ENCODE data around the gene SVIL. TPM values are rescaled to one million over a fixed set of nuclear protein-coding genes. Genes with fewer than 3 reads are reported as not detected.
"Not testable (repeated sequence)": the region's sequence is repeated elsewhere in the genome, so short reads cannot be mapped to it uniquely, and the experiment has no call there.

Gene SVIL
- total RNA-seq, 1 experiment from 2014 or later, result 147 TPM

- H3K27me3 Mint-ChIP-seq (ENCODE audit: unreplicated experiment), result no peaks in the 10 kb centered on the region
- intact Hi-C loops (cut with micrococcal nuclease; ENCODE audit: unreplicated experiment), result no loop called here
- H3K9me3 Mint-ChIP-seq (ENCODE audit: low read depth, unreplicated experiment), result no peaks in the 10 kb centered on the region
- no TSS peak for BruUV-seq (replicated peaks)
- no peaks in the 10 kb centered on the region for H3K4me1 Mint-ChIP-seq (ENCODE audit: low read depth, unreplicated experiment)
- CTCF ChIA-PET, result no interaction called here
- DNase-seq, result no peak
- peaks cover 61% of the 10 kb centered on the region for H3K36me3 Mint-ChIP-seq (ENCODE audit: insufficient read depth, unreplicated experiment)
- no peak overlapping the region for H3K4me3 Mint-ChIP-seq (ENCODE audit: low read depth, unreplicated experiment)
- no peak for TF ChIP-seq CTCF (IDR thresholded peaks at IDR 0.05; ENCODE audit: unreplicated experiment)
- H3K27ac Mint-ChIP-seq (ENCODE audit: unreplicated experiment), result peak overlapping the region; percentile 56
Observed at GRCh38 chr10:29495366-29495765, 139.4 kb downstream of the SVIL start.

DNA sequence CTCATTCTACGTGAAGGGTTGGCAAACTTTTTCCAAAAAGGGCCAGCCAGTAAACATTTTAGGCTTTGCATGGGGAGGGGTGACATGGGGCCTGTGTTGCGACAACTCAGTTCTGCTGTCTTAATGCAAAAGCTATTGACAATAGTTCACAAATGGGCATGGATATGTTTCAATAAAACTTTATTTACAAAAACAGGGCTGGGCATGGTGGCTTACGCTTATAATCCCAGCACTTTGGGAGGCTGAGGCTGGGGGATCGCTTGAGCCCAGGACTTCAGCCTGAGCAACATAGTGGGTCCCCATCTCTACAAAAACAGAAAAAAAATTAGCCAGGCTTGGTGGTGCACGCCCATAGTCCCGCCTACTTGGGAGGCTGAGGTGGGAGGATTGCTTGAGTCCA lies 141.1 kb downstream of the SVIL start:
- H3K27ac Mint-ChIP-seq (ENCODE audit: unreplicated experiment), result no peak overlapping the region
- H3K27me3 Mint-ChIP-seq (ENCODE audit: unreplicated experiment), result no peaks in the 10 kb centered on the region
- no peak for TF ChIP-seq CTCF (IDR thresholded peaks at IDR 0.05; ENCODE audit: unreplicated experiment)
- peaks cover 72% of the 10 kb centered on the region for H3K36me3 Mint-ChIP-seq (ENCODE audit: insufficient read depth, unreplicated experiment)
- no peaks in the 10 kb centered on the region for H3K4me1 Mint-ChIP-seq (ENCODE audit: low read depth, unreplicated experiment)
- BruUV-seq (replicated peaks), result no TSS peak
- intact Hi-C loops (cut with micrococcal nuclease; ENCODE audit: unreplicated experiment), result no loop called here
- no peak for DNase-seq
- CTCF ChIA-PET, result interaction anchor here (0.7 kb wide), 1 partner anchor 254 kb away, joined by 3 read pairs; no protein-coding TSS in a partner anchor
- H3K9me3 Mint-ChIP-seq (ENCODE audit: low read depth, unreplicated experiment), result no peaks in the 10 kb centered on the region
- H3K4me3 Mint-ChIP-seq (ENCODE audit: low read depth, unreplicated experiment), result no peak overlapping the region

DNA sequence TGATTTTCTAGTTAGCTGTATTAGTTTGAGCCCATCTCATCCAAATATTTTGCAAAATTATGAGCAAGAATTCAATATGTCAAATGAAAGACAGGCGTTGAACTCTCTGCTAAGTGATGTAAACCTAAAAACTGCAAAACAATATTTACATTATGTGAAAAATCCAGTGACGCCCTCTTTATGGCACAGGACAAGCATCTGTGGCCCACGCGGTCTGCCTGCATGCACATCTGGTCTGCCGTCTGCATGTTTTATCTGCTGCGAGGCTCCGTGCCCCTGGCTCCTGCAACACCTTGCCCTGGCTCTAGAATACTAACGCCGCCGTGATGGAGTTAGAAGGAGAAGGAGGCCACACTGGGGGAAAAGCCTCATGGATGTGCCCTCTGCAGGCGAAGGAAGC lies 142.0 kb downstream of the SVIL start:
- no peak for TF ChIP-seq CTCF (IDR thresholded peaks at IDR 0.05; ENCODE audit: unreplicated experiment)

GRCh38 chr10:29491918-29492317 lies 142.9 kb downstream of the SVIL start:
- Mint-ChIP-seq H3K4me1 (ENCODE audit: low read depth, unreplicated experiment) (no peaks in the 10 kb centered on the region), H3K36me3 (ENCODE audit: insufficient read depth, unreplicated experiment) (peaks cover 79% of the 10 kb centered on the region), H3K4me3 (ENCODE audit: low read depth, unreplicated experiment) (no peak overlapping the region), H3K9me3 (ENCODE audit: low read depth, unreplicated experiment) (no peaks in the 10 kb centered on the region), H3K27me3 (ENCODE audit: unreplicated experiment) (no peaks in the 10 kb centered on the region), H3K27ac (ENCODE audit: unreplicated experiment) (no peak overlapping the region)
- no TSS peak for BruUV-seq (replicated peaks)
- CTCF ChIA-PET, result no interaction called here
- intact Hi-C loops (cut with micrococcal nuclease; ENCODE audit: unreplicated experiment), result no loop called here
- no peak for TF ChIP-seq CTCF (IDR thresholded peaks at IDR 0.05; ENCODE audit: unreplicated experiment)
- DNase-seq, result no peak

More for the DNA sequence above, 142.0 kb downstream of the SVIL start:
- no peak for DNase-seq
- BruUV-seq (replicated peaks), result no TSS peak
- no peaks in the 10 kb centered on the region for H3K4me1 Mint-ChIP-seq (ENCODE audit: low read depth, unreplicated experiment)
- H3K4me3 Mint-ChIP-seq (ENCODE audit: low read depth, unreplicated experiment), result no peak overlapping the region
- peaks cover 79% of the 10 kb centered on the region for H3K36me3 Mint-ChIP-seq (ENCODE audit: insufficient read depth, unreplicated experiment)
- intact Hi-C loops (cut with micrococcal nuclease; ENCODE audit: unreplicated experiment), result no loop called here
- CTCF ChIA-PET, result no interaction called here
- H3K27ac Mint-ChIP-seq (ENCODE audit: unreplicated experiment), result no peak overlapping the region
- no peaks in the 10 kb centered on the region for H3K27me3 Mint-ChIP-seq (ENCODE audit: unreplicated experiment)
- H3K9me3 Mint-ChIP-seq (ENCODE audit: low read depth, unreplicated experiment), result no peaks in the 10 kb centered on the region

- peaks cover 79% of the 10 kb centered on the region for H3K36me3 Mint-ChIP-seq (ENCODE audit: insufficient read depth, unreplicated experiment)
- H3K4me1 Mint-ChIP-seq (ENCODE audit: low read depth, unreplicated experiment); CTCF ChIA-PET; BruUV-seq (replicated peaks); H3K27me3 Mint-ChIP-seq (ENCODE audit: unreplicated experiment); intact Hi-C loops (cut with micrococcal nuclease; ENCODE audit: unreplicated experiment); H3K27ac Mint-ChIP-seq (ENCODE audit: unreplicated experiment); H3K4me3 Mint-ChIP-seq (ENCODE audit: low read depth, unreplicated experiment); DNase-seq; H3K9me3 Mint-ChIP-seq (ENCODE audit: low read depth, unreplicated experiment): not testable (repeated sequence)
Observed at GRCh38 chr10:29490781-29491280, 143.9 kb downstream of the SVIL start.

DNA sequence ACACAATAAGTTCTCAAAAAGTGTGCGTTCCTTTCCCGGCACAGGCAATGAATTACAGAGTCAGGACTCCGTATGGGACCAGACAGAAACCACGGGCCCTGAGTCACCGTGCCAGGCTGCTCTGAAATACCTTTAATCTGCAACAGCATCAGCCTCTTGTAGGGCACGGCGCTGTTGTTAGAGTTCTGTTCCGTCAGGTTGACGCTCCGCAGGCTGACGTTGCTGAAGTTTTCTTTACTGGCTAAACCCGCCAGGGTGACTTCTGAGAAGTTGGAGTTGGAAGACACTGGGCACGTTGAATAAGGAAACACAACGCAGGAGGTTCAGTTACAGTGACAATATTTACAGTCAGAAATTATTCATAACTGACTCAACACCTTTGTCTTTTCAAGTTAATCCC lies 146.3 kb downstream of the SVIL start:
- H3K4me1 Mint-ChIP-seq (ENCODE audit: low read depth, unreplicated experiment); BruUV-seq (replicated peaks); H3K27ac Mint-ChIP-seq (ENCODE audit: unreplicated experiment); CTCF ChIA-PET; H3K9me3 Mint-ChIP-seq (ENCODE audit: low read depth, unreplicated experiment); H3K27me3 Mint-ChIP-seq (ENCODE audit: unreplicated experiment); H3K4me3 Mint-ChIP-seq (ENCODE audit: low read depth, unreplicated experiment); intact Hi-C loops (cut with micrococcal nuclease; ENCODE audit: unreplicated experiment); DNase-seq: not testable (repeated sequence)
- peaks cover 83% of the 10 kb centered on the region for H3K36me3 Mint-ChIP-seq (ENCODE audit: insufficient read depth, unreplicated experiment)

- DNase-seq; intact Hi-C loops (cut with micrococcal nuclease; ENCODE audit: unreplicated experiment); H3K9me3 Mint-ChIP-seq (ENCODE audit: low read depth, unreplicated experiment); BruUV-seq (replicated peaks); CTCF ChIA-PET; H3K4me1 Mint-ChIP-seq (ENCODE audit: low read depth, unreplicated experiment); H3K4me3 Mint-ChIP-seq (ENCODE audit: low read depth, unreplicated experiment); H3K27me3 Mint-ChIP-seq (ENCODE audit: unreplicated experiment); H3K27ac Mint-ChIP-seq (ENCODE audit: unreplicated experiment): not testable (repeated sequence)
- peaks cover 81% of the 10 kb centered on the region for H3K36me3 Mint-ChIP-seq (ENCODE audit: insufficient read depth, unreplicated experiment)
Observed at GRCh38 chr10:29487884-29488266, 146.9 kb downstream of the SVIL start.

Measured in Calu3 (cell line).